Transverse colon (tissue), 3 donors: ENCODE results near the gene DCST1.

ENCODE experiments used
- EP300 ChIP-seq: sonication (generic); formaldehyde crosslinking; IDR thresholded peaks from one replicate; pipeline ENCODE4 v1.6.1; 2017; ENCODE audit warnings: antibody characterized with exemption, low read depth
- POLR2A ChIP-seq: fragments of 450-650 bp; IDR thresholded peaks from one replicate; pipeline ENCODE4 v1.6.1; 2016; ENCODE audit warnings: antibody characterized with exemption, mild to moderate bottlenecking, moderate library complexity
- TF ChIP-seq, protein P1 (sequence below), 5 experiments: fragments of 200-600 bp in 3 of 5; fragments of 450-650 bp in 2 of 5; sonication (generic) in 3 of 5; IDR thresholded peaks; 1 replicate in 2 of 5; 2 replicates in 3 of 5; pipeline ENCODE4 v1.5.1; 2016 to 2017; ENCODE audit warnings: antibody characterized with exemption in 5 of 5, inconsistent platforms in 3 of 5, mild to moderate bottlenecking in 2 of 5, moderate library complexity in 1 of 5

DNA sequence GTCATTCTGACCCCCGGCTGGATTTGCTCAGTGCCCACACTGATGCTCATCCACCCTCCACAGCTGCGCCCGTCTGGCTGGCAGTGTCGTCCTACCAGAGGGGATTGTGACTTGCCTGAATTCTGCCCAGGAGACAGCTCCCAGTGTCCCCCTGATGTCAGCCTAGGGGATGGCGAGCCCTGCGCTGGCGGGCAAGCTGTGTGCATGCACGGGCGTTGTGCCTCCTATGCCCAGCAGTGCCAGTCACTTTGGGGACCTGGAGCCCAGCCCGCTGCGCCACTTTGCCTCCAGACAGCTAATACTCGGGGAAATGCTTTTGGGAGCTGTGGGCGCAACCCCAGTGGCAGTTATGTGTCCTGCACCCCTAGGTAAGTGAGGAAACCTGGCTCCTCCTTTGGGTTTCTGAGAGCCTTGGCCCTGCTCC, 24.2 kb downstream of the DCST1 start:
- no peak for TF ChIP-seq POLR2A
- TF ChIP-seq, protein P1, sequence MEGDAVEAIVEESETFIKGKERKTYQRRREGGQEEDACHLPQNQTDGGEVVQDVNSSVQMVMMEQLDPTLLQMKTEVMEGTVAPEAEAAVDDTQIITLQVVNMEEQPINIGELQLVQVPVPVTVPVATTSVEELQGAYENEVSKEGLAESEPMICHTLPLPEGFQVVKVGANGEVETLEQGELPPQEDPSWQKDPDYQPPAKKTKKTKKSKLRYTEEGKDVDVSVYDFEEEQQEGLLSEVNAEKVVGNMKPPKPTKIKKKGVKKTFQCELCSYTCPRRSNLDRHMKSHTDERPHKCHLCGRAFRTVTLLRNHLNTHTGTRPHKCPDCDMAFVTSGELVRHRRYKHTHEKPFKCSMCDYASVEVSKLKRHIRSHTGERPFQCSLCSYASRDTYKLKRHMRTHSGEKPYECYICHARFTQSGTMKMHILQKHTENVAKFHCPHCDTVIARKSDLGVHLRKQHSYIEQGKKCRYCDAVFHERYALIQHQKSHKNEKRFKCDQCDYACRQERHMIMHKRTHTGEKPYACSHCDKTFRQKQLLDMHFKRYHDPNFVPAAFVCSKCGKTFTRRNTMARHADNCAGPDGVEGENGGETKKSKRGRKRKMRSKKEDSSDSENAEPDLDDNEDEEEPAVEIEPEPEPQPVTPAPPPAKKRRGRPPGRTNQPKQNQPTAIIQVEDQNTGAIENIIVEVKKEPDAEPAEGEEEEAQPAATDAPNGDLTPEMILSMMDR (IDR thresholded peaks at IDR 0.05): no peak
- no peak for TF ChIP-seq EP300
